AG08396 (cell line): ENCODE measurements around the gene YBX3.
"Not testable (repeated sequence)": the region's sequence is repeated elsewhere in the genome, so short reads cannot be mapped to it uniquely, and the experiment has no call there.

Source experiments
- DNase-seq: peaks from one replicate; pipeline ENCODE4 v3.0.0; 2012; ENCODE audit warnings: low spot score, mixed read lengths

Gene YBX3

GRCh38 chr12:10722905-10723746 is at the start of gene YBX3:
TSS of gene YBX3 (minus strand) at chr12:10723323. CDS start at chr12:10723111, 212 bp downstream.
- DNase-seq, result peak; percentile 86

DNA sequence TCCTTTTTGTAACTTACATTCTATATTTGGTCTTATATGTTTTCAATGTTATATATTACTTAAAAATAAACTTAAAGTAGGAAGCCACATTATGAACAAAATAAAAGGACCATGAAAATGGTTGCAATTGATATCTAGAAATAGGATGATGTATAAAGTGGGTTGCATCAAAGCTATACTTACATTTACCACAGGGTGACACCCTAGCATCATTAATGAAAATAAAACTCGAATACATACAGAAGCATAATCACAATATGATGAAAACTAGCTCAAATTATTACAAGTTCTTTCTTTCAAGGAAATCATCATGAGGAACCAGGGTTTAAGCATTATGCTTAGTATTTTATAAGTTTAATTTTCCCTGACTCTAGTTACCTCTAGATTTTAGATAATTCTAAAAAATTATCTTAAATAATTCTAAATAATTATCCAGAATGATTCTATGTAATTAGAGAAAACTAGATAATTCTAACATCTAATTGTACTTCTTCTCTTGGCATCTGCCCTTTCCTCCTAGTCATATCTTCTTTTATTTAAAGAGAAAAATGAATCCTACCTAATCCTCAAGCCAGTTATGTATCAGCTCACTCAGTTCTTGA is 48.1 kb upstream of the YBX3 start:
- DNase-seq, result peak; percentile 22

DNA sequence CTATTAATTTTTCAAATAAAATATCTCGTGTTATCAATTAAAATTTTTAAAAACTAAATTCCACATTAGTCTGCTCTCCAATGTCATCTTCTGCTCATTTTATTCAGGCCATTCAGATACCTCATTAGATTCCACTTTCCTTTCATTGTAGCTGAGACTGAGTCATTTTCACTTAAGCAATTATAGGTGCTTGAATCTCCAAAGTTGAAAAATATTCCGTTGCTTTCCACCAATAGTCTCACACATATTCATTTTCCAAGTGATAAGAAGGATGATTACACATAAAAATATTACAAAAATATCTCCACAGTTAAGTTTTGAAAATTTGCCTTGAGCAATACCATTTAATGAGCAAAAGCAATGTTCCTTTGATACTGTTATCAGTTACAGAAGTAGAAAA is 36.5 kb upstream of the YBX3 start:
- no peak for DNase-seq

DNA sequence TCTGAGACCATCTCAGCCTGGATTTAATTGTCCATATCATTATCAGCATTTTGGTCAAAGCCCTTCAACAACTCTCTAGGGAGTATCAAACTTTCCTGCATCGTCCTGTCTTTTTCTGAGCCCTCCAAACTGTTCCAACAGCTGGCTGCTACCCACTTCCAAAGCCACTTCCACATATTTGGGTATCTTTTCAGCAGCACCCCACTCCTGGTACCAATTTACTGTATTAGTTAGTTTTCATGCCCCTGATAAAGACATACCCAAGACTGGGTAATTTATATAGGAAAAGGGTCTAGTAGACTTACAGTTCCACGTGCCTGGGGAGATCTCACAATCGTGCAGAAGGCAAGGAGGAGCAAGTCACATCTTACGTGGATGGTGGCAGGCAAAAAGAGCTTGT is 33.1 kb upstream of the YBX3 start:
- no peak for DNase-seq

- peak; percentile 25 for DNase-seq
These were observed 29.9 kb upstream of the YBX3 start for GRCh38 chr12:10753059-10753458.

- no peak for DNase-seq
These were observed 27.2 kb upstream of the YBX3 start for GRCh38 chr12:10750385-10750727.

GRCh38 chr12:10749700-10750384 is 26.7 kb upstream of the YBX3 start:
- DNase-seq, result peak; percentile 78

GRCh38 chr12:10747730-10748129 is 24.6 kb upstream of the YBX3 start:
- DNase-seq, result no peak

- DNase-seq, result not testable (repeated sequence)
These were observed 20.3 kb upstream of the YBX3 start for GRCh38 chr12:10743420-10743819.

GRCh38 chr12:10741845-10742244 is 18.7 kb upstream of the YBX3 start:
- DNase-seq, result no peak

GRCh38 chr12:10740182-10740581 is 17.1 kb upstream of the YBX3 start:
- DNase-seq, result no peak

DNA sequence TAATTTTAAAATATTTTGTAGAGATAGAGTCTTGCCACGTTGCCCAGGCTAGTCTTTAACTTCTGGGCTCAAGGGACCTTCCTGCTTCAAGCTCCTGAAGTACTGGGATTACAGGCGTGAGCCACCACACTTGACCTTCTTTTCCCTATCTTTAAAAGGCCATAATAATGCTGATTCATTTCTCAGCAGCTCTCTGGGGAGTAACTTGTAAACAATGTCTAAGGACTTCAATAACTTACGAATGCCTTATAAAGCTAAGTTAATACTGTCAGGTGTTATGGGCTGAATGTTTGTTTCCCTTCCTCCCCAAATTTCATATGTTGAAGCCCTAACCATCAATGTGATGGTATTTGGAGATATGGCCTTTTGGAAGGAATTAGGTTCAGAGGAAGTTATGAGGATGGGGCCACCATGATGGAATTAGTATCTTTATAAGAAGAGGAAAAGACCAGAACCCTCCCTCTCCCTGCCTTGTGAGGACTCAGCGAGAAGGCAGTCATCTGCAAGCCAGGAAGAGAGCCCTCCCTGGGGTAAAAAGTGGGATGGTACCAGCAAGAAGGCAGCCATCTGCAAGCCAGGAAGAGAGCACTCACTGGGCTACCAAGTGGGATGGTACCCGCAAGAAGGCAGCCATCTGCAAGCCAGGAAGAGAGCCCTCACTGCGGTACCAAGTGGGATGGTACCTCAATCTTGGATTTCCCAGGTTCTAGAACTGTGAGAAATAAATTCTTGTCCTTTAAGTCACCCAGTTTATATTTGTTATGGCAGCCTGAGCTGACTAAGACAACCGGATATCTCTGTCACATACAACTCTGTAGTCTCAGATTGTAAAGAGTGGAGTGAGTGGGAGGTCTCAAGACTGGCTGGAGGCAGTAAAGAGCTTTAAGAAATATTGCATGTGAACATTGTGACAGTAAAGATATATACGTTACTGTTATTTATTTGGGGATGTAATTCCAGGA is 16.3 kb upstream of the YBX3 start:
- DNase-seq, result no peak

GRCh38 chr12:10737249-10737648 is 14.1 kb upstream of the YBX3 start:
- DNase-seq, result no peak

- DNase-seq, result no peak
These were observed 13.3 kb upstream of the YBX3 start for GRCh38 chr12:10736463-10736862.

- DNase-seq, result no peak
These were observed 12.3 kb upstream of the YBX3 start for GRCh38 chr12:10735428-10735827.

- no peak for DNase-seq
These were observed 9.4 kb upstream of the YBX3 start for GRCh38 chr12:10732549-10732948.

DNA sequence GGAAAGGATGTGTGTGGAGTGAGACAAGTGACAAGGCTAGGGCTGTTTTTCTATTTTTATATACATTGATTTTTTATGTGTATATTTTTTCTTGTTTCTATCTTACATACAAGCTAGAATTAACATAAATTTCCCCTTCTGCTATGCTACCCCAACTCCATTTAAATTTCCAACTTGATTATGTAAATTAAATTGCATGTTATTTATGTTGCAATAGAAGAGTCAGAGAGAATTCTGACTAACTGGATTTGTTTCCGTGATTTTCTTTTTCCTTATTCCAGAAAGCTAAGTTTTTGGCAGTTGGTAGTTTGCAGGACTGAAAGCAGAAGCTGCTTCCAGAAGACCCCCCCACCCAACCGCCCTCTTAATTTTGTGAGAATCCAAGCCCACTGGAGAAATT is 8.9 kb upstream of the YBX3 start:
- DNase-seq, result no peak

DNA sequence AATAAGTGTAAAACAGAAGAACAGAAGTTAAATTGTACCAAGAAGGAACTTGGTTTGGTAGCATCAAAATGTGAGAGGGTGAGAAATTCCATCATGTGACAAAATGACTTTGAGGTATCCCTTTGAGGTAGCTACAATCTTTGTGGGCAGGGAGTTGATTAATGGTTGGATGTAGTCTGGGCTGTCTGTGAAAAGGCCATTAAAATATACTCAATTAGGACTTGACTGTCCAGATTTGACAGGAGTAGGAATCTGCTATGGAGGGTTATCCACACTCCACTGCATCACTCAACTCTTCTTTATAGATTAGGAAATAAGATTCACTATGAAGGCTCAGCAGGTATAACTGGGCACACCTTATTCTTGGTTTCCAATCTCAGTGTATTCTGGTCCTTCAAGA is 7.4 kb upstream of the YBX3 start:
- no peak for DNase-seq

- DNase-seq, result no peak
These were observed 5.0 kb upstream of the YBX3 start for GRCh38 chr12:10728091-10728490.

- no peak for DNase-seq
These were observed 3.8 kb upstream of the YBX3 start for GRCh38 chr12:10726945-10727344.

DNA sequence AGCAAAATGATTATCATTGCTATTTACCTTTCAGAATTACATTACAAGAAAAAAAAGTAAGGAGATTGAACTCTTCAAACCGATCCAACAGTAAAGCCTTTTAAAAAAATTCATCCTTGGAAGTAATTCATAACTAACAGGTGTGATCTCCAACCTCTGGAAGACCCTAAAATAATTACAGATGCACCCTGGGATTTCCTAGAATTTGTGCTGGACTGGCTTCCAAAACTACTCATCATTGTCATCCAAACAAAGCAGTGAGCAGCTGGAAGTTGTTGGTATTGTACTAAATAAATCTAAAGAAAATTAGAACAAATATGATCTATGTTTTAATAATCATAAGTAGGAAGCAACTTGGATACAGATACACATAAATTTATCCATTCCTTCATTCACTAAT is 1.9 kb upstream of the YBX3 start:
- DNase-seq, result no peak

DNA sequence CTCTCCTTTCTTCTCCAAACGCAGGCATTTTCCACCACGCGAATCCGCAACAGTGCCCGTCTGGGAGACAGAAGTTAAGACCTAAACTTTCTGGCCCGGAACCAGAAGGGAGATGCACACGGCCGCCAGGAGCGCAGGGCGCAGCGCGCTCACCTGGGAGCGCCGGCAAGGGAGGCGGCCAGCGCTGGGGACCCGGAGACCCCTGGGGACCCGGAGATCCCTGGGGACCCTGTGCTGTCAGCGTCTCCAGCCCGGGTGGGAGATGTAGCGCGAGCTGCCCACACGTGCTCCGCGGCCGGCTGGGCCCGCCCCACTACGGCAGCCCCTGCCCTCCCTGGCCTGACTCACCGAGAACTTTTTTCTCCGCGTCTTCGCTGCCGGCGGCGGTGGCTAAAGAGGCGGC is 620 bp downstream of the YBX3 start:
- DNase-seq, result peak; percentile 79
